Muscle layer of duodenum (tissue), 2 donors: ENCODE results near the gene CLEC3B.

Source experiments
- H3K27ac ChIP-seq: one replicate; pipeline ENCODE4 v1.7.0; 2013; ENCODE audit warnings: mild to moderate bottlenecking, low read length
- H3K27me3 ChIP-seq: one replicate; pipeline ENCODE4 v1.7.0; 2013; ENCODE audit warnings: low read depth, mild to moderate bottlenecking, control low read depth, low read length
- H3K36me3 ChIP-seq, 2 donors: one replicate each; pipeline ENCODE4 v1.7.0; 2013; ENCODE audit warnings: low read length in 2 of 2, control low read depth in 1 of 2, mild to moderate bottlenecking in 1 of 2; ENCODE audit not compliant: insufficient read depth in 2 of 2, control insufficient read depth in 1 of 2
- H3K4me1 ChIP-seq, 2 donors: one replicate each; pipeline ENCODE4 v1.7.0; 2013; ENCODE audit warnings: low read length in 2 of 2, mild to moderate bottlenecking in 2 of 2, control low read depth in 1 of 2, moderate library complexity in 1 of 2; ENCODE audit not compliant: insufficient read depth in 2 of 2, control insufficient read depth in 1 of 2
- H3K4me3 ChIP-seq, 2 donors: one replicate each; pipeline ENCODE4 v1.7.0; 2013; ENCODE audit warnings: low read length in 2 of 2, low read depth in 1 of 2, mild to moderate bottlenecking in 1 of 2
- H3K9me3 ChIP-seq, 2 donors: one replicate each; pipeline ENCODE4 v1.7.0; 2013; ENCODE audit warnings: low read length in 2 of 2, control low read depth in 1 of 2, mild to moderate bottlenecking in 1 of 2; ENCODE audit not compliant: control insufficient read depth in 1 of 2
- donor health status: healthy.

CLEC3B gene

DNA sequence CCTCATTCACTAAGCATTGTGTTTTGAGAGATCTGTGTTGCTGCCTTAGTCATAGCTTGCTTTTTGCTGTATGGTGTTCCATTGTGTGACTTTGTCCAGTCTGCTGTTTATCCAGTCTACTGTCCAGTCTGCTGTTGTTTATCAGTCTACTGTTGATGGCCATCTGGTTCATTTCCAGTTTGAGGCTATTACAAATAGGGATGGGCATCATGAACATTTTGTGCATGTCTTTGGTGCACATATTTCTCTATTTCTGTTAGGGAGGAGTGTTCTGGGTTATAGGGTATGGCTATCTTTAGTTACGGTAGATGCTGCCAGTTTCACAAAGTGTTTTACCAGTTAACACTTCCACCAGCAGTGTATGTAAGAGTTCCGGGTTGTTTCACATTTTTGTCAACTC is 22.2 kb upstream of the CLEC3B start:
- H3K27me3 ChIP-seq: no peaks in the 10 kb centered on the region
- peaks cover 0 to 4% of the 10 kb centered on the region in 2 donors for H3K9me3 ChIP-seq
- H3K4me1 ChIP-seq: no peaks in the 10 kb centered on the region
- peaks cover 44 to 60% of the 10 kb centered on the region in 2 donors for H3K36me3 ChIP-seq
- no peak overlapping the region for H3K4me3 ChIP-seq
- no peak overlapping the region for H3K27ac ChIP-seq

DNA sequence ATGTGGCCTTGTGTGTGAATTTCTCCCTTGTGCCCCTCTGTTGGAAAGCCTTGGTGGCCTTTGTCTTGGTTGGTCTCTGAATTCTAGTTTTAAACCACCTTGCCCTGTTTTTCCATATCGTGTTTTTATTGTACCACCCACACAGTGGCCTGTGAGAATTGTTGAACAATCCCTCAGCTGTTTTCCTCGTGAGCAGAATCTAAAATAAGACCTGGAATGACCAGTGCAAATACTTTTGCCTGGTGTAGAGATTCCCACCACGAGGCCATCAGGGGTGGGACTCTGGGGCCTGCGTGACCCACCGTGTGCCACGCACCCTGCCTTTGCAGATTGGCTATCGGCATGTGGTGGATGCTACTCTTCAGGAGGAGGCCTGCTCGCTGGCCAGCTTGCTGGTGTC is 19.0 kb upstream of the CLEC3B start:
- H3K27me3 ChIP-seq: no peaks in the 10 kb centered on the region
- peaks cover 29 to 43% of the 10 kb centered on the region in 2 donors for H3K36me3 ChIP-seq
- H3K4me3 ChIP-seq: no peak overlapping the region
- peaks cover 0 to 4% of the 10 kb centered on the region in 2 donors for H3K9me3 ChIP-seq
- H3K27ac ChIP-seq: no peak overlapping the region
- H3K4me1 ChIP-seq: peaks cover 0 to 8% of the 10 kb centered on the region in 2 donors

DNA sequence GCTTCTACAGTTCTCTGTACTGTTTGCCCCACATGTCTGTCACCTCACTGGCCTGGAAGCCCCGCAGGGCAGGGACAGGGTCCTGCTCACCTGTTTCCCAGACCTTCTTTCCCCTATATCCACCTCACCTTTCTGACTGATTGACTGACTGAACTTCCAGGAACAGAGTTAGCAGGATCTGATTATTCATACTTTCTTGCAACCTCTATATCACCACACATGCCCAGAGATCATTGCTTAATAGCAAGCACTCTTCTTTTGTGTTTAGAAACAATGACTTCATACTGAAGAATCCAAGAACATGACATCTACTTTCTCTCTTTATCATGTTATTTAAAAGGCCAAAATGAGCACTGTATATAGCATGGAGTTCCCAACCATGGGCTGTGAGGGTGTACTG is 18.0 kb upstream of the CLEC3B start:
- peaks cover 0 to 14% of the 10 kb centered on the region in 2 donors for H3K4me1 ChIP-seq
- no peaks in the 10 kb centered on the region for H3K27me3 ChIP-seq
- peaks cover 29 to 34% of the 10 kb centered on the region in 2 donors for H3K36me3 ChIP-seq
- H3K27ac ChIP-seq: peak overlapping the region; percentile 24
- no peak overlapping the region for H3K4me3 ChIP-seq
- H3K9me3 ChIP-seq: peaks cover 0 to 4% of the 10 kb centered on the region in 2 donors

GRCh38 chr3:45009868-45010267 is 16.2 kb upstream of the CLEC3B start:
- Histone ChIP-seq H3K27ac (no peak overlapping the region), H3K36me3 (peaks cover 23 to 24% of the 10 kb centered on the region in 2 donors), H3K4me3 (no peak overlapping the region), H3K27me3 (no peaks in the 10 kb centered on the region), H3K4me1 (peaks cover 0 to 14% of the 10 kb centered on the region in 2 donors), H3K9me3 (peaks cover 0 to 3% of the 10 kb centered on the region in 2 donors)

DNA sequence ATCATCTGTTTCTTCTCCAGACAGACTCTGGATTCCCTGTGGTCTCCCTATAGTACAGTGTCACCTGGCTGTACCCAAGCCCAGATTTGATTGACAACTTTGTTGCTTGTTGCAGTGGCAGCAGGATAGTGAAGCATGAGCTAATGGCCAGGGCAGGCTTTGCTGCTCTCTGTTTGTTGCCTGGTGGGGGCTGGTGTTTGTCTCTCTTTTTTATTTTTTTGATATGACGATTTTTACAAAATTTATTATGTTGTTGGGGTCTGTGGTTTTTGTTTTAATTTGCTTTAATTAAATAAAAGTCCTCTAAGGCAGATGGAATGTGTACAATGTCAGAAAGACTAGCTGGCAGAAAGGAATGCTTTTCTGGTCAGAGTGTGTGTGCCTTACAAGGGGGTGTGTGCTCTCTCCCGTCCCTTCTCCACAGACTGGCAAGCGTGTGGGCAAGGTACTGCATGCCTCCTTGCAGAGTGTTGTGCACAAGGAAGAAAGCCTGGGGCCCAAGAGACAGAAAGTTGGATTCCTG is 15.2 kb upstream of the CLEC3B start:
- peaks cover 0 to 14% of the 10 kb centered on the region in 2 donors for H3K4me1 ChIP-seq
- no peaks in the 10 kb centered on the region for H3K9me3 ChIP-seq
- H3K36me3 ChIP-seq: peaks cover 13 to 14% of the 10 kb centered on the region in 2 donors
- H3K4me3 ChIP-seq: no peak overlapping the region
- peak overlapping the region; percentile 92 for H3K27ac ChIP-seq
- H3K27me3 ChIP-seq: no peaks in the 10 kb centered on the region

- peaks cover 12 to 13% of the 10 kb centered on the region in 2 donors for H3K36me3 ChIP-seq
- no peaks in the 10 kb centered on the region for H3K9me3 ChIP-seq
- peak overlapping the region; percentile 92 for H3K27ac ChIP-seq
- no peaks in the 10 kb centered on the region for H3K27me3 ChIP-seq
- H3K4me3 ChIP-seq: peak overlapping the region in 1 of 2 donors; percentile 11
- H3K4me1 ChIP-seq: peaks cover 0 to 14% of the 10 kb centered on the region in 2 donors
Measured at GRCh38 chr3:45011756-45012508, 14.2 kb upstream of the CLEC3B start.

DNA sequence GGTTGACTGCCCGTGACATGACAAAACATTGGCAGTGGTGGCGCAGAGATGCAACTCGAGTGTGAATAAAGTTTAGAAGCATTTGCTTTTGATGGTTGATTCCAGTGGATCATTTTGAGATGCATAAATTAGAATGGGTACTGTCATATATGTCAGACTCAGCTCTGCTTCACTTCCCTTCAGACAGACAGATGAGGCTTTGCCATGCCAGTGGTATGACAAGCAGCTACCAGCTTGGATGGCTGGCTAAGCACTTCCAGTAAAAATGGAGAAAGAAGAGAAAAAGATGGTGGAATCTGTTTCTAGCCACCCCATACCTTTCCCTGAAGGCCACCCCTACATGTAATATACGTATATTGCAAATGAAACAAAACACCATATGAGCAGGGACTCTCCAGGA is 13.5 kb upstream of the CLEC3B start:
- Histone ChIP-seq H3K9me3 (no peaks in the 10 kb centered on the region), H3K27me3 (no peaks in the 10 kb centered on the region), H3K4me3 (no peak overlapping the region), H3K4me1 (peaks cover 0 to 14% of the 10 kb centered on the region in 2 donors), H3K36me3 (peaks cover 6 to 8% of the 10 kb centered on the region in 2 donors), H3K27ac (peak overlapping the region; percentile 92)

- H3K36me3 ChIP-seq: no peaks in the 10 kb centered on the region
- no peak overlapping the region for H3K4me3 ChIP-seq
- no peak overlapping the region for H3K27ac ChIP-seq
- no peaks in the 10 kb centered on the region for H3K27me3 ChIP-seq
- H3K9me3 ChIP-seq: no peaks in the 10 kb centered on the region
- H3K4me1 ChIP-seq: peaks cover 0 to 5% of the 10 kb centered on the region in 2 donors
Measured at GRCh38 chr3:45016916-45017315, 9.2 kb upstream of the CLEC3B start.

GRCh38 chr3:45017821-45018220 is 8.3 kb upstream of the CLEC3B start:
- H3K36me3 ChIP-seq: no peaks in the 10 kb centered on the region
- H3K9me3 ChIP-seq: no peaks in the 10 kb centered on the region
- H3K27me3 ChIP-seq: no peaks in the 10 kb centered on the region
- H3K4me3 ChIP-seq: no peak overlapping the region
- no peak overlapping the region for H3K27ac ChIP-seq
- peaks cover 0 to under 1% of the 10 kb centered on the region in 2 donors for H3K4me1 ChIP-seq

DNA sequence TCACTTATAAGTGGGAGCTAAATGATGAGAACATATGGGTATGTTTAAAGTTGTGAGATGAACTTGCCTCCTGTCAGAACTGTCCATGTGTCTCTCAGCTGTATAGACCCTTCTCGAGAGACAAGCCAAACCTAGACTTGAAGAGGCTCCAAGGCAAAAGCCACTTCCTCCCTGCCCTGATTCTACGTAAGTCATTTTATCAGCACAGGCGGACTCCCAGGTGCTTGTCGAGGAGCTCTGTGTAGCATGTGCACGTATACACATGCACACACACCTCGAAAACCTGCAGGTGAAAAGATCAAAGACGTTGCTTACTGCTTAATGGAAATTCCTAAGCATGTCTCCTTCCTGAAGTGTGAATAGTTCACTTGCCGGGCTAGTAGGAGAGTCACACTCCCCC is 5.6 kb upstream of the CLEC3B start:
- no peaks in the 10 kb centered on the region for H3K9me3 ChIP-seq
- no peaks in the 10 kb centered on the region for H3K27me3 ChIP-seq
- peaks cover 10 to 13% of the 10 kb centered on the region in 2 donors for H3K4me1 ChIP-seq
- H3K4me3 ChIP-seq: no peak overlapping the region
- no peak overlapping the region for H3K27ac ChIP-seq
- no peaks in the 10 kb centered on the region for H3K36me3 ChIP-seq

GRCh38 chr3:45021524-45022297 is 4.4 kb upstream of the CLEC3B start:
- no peaks in the 10 kb centered on the region for H3K36me3 ChIP-seq
- H3K4me1 ChIP-seq: peaks cover 15 to 21% of the 10 kb centered on the region in 2 donors
- no peak overlapping the region for H3K27ac ChIP-seq

More at GRCh38 chr3:45021524-45022297, 4.4 kb upstream of the CLEC3B start:
- H3K9me3 ChIP-seq: no peaks in the 10 kb centered on the region
- no peaks in the 10 kb centered on the region for H3K27me3 ChIP-seq
- H3K4me3 ChIP-seq: no peak overlapping the region
